Thoracic aorta (tissue), 2 donors: ENCODE data around the gene ZDHHC14. TPM values are rescaled to one million over a fixed set of nuclear protein-coding genes. Genes with fewer than 3 reads are reported as not detected.

Experiments
- ATAC-seq: fragments of 150-250 bp; one replicate; pipeline ENCODE4 v1.8.0; 2017; ENCODE audit warnings: low read depth; ENCODE audit not compliant: insufficient number of reproducible peaks, low FRiP score
- DNase-seq: peaks from one replicate; pipeline ENCODE4 v3.0.0-alpha.2; 2020; ENCODE audit warnings: low spot score
- H3K27ac ChIP-seq, 2 donors: fragments of 200-600 bp; sonication (generic); 1 replicate in 1 of 2; 2 replicates in 1 of 2; pipeline ENCODE4 v1.5.1; 2016; ENCODE audit warnings: mild to moderate bottlenecking in 2 of 2, moderate library complexity in 2 of 2
- H3K27me3 ChIP-seq: fragments of 200-600 bp; sonication (generic); replicated peaks from 2 replicates; pipeline ENCODE4 v1.6.0; 2016; ENCODE audit warnings: mild to moderate bottlenecking; ENCODE audit not compliant: insufficient read depth
- H3K36me3 ChIP-seq: fragments of 200-600 bp; sonication (generic); one replicate; pipeline ENCODE4 v1.5.1; 2016
- H3K4me1 ChIP-seq, 2 donors: fragments of 200-600 bp; sonication (generic); 1 replicate in 1 of 2; 2 replicates in 1 of 2; pipeline versions ENCODE4 v1.5.1 to v1.6.0; 2016; ENCODE audit warnings: low read depth in 2 of 2, mild to moderate bottlenecking in 1 of 2; ENCODE audit not compliant: control insufficient read depth in 1 of 2
- H3K4me3 ChIP-seq: fragments of 200-600 bp; sonication (generic); 2 replicates; pipeline ENCODE4 v1.5.1; 2016; ENCODE audit warnings: mild to moderate bottlenecking
- H3K9me3 ChIP-seq: fragments of 200-600 bp; sonication (generic); 2 replicates; pipeline ENCODE4 v1.5.1; 2016
- total RNA-seq, 2 donors: library from RNA; depleted of rRNA; stranded (reverse); fragments of >200 nt; gene quantifications; one replicate each; pipeline versions ENCODE4 v1.1.0 to v1.2.3, GENCODE V29; 2016
- TF ChIP-seq, protein P1 (sequence below): fragments of 200-600 bp; sonication (generic); IDR thresholded peaks from one replicate; pipeline ENCODE4 v1.5.1; 2019; ENCODE audit warnings: antibody characterized with exemption

The ZDHHC14 gene
- total RNA-seq, 2 donors from 2014 or later, result 20.0 to 31.1 TPM

DNA sequence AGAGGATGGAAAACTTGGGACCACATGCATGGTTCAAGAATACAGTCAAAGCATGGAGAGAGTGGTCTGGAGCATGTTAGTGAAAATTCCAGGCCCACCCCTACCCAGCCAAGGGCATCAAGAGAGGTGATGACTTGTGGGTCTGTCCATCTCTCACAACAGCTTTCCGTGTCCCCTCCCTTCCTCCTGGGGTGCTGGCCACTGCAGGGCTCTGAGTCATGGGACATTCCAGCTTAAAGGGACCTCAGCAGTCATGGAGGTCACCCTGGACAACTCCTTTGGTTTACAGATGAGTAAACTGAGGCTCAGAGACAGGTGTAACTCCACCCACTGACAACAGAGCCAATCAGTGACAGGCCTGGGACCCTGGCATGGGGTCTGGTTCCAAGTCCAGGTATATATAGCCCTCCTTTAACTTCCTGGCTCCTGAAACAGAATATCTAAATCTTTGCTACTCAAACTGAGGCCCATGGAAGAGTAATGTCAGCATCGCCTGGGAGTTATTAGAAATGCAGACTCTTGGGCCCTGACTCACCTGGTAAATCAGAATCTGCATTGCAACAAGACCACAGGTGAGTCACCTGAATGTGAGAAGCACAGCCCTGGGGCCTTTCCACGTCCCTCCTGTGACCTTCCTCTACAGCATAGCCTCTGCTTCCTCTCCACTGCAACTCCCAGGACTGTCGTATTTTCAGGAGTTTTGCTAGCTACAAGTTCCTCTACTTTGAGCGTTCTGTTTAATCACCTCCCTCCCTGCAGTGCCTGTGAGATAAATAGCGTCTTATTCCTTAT, 170.2 kb downstream of the ZDHHC14 start:
- H3K27me3 ChIP-seq, result no peaks in the 10 kb centered on the region
- no peaks in the 10 kb centered on the region for H3K36me3 ChIP-seq
- no peaks in the 10 kb centered on the region for H3K4me1 ChIP-seq
- H3K4me3 ChIP-seq, result no peak overlapping the region
- TF ChIP-seq, protein P1, sequence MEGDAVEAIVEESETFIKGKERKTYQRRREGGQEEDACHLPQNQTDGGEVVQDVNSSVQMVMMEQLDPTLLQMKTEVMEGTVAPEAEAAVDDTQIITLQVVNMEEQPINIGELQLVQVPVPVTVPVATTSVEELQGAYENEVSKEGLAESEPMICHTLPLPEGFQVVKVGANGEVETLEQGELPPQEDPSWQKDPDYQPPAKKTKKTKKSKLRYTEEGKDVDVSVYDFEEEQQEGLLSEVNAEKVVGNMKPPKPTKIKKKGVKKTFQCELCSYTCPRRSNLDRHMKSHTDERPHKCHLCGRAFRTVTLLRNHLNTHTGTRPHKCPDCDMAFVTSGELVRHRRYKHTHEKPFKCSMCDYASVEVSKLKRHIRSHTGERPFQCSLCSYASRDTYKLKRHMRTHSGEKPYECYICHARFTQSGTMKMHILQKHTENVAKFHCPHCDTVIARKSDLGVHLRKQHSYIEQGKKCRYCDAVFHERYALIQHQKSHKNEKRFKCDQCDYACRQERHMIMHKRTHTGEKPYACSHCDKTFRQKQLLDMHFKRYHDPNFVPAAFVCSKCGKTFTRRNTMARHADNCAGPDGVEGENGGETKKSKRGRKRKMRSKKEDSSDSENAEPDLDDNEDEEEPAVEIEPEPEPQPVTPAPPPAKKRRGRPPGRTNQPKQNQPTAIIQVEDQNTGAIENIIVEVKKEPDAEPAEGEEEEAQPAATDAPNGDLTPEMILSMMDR, result no peak
- no peak for DNase-seq
- no peak overlapping the region for H3K27ac ChIP-seq
- ATAC-seq, result no peak
- H3K9me3 ChIP-seq, result no peaks in the 10 kb centered on the region

- H3K27ac ChIP-seq, result no peak overlapping the region
- TF ChIP-seq, protein P1, result no peak
- ATAC-seq (no peak), DNase-seq (no peak)
- no peak overlapping the region for H3K4me3 ChIP-seq
- no peaks in the 10 kb centered on the region for H3K9me3 ChIP-seq
- peaks cover 0 to 7% of the 10 kb centered on the region in 2 donors for H3K4me1 ChIP-seq
- no peaks in the 10 kb centered on the region for H3K36me3 ChIP-seq
- no peaks in the 10 kb centered on the region for H3K27me3 ChIP-seq
Measured at GRCh38 chr6:157552081-157552747, 171.2 kb downstream of the ZDHHC14 start.

- ATAC-seq (no peak), DNase-seq (no peak)
- Histone ChIP-seq H3K36me3 (no peaks in the 10 kb centered on the region), H3K27ac (no peak overlapping the region), H3K4me1 (peaks cover 0 to 7% of the 10 kb centered on the region in 2 donors), H3K9me3 (no peaks in the 10 kb centered on the region), H3K4me3 (no peak overlapping the region), H3K27me3 (no peaks in the 10 kb centered on the region)
- TF ChIP-seq, protein P1, result no peak
Measured at GRCh38 chr6:157552820-157553485, 172.0 kb downstream of the ZDHHC14 start.

- DNase-seq, result no peak
- H3K4me3 ChIP-seq, result no peak overlapping the region
- no peaks in the 10 kb centered on the region for H3K36me3 ChIP-seq
- H3K9me3 ChIP-seq, result no peaks in the 10 kb centered on the region
- TF ChIP-seq, protein P1, result no peak
- H3K4me1 ChIP-seq, result peaks cover 0 to 7% of the 10 kb centered on the region in 2 donors
- no peaks in the 10 kb centered on the region for H3K27me3 ChIP-seq
- no peak for ATAC-seq
- H3K27ac ChIP-seq, result no peak overlapping the region
Measured at GRCh38 chr6:157554747-157555146, 173.8 kb downstream of the ZDHHC14 start.
